Fibroblast of lung (primary cell): Measurements from ENCODE around the gene EFNA5.

Source experiments
- EZH2 ChIP-seq: IDR thresholded peaks from 2 replicates; pipeline ENCODE4 v1.5.1; 2012; ENCODE audit warnings: low read length, control low read depth, mild to moderate bottlenecking; ENCODE audit errors: missing control alignments
- TF ChIP-seq, protein P1 (sequence below), 2 donors: IDR thresholded peaks in 1 of 2; conservative IDR thresholded peaks in 1 of 2; 1 replicate in 1 of 2; 2 replicates in 1 of 2; pipeline ENCODE4 v1.5.1; 2011 to 2012; ENCODE audit warnings: low read length in 2 of 2, control low read depth in 1 of 2, inconsistent platforms in 1 of 2, low read depth in 1 of 2, mild to moderate bottlenecking in 1 of 2

DNA sequence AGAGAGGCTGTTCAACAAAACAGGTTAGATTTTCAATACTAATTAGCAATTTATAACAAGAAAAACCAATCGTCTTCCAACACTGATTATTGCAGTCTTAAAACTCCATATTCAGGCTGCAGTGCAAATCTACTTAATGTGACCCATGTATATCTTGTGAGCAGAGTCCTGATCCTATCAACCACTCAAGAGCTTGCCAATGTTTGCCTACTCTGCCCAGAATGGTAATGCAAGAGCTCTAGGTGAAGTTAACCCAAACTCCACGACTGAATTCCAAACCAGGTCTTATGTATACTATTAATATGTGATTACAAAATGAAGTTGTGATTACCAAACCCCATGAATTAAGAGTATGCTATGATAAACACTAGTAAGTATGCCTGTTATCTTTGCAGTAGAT, 17.1 kb downstream of the EFNA5 start:
- TF ChIP-seq, protein P1, sequence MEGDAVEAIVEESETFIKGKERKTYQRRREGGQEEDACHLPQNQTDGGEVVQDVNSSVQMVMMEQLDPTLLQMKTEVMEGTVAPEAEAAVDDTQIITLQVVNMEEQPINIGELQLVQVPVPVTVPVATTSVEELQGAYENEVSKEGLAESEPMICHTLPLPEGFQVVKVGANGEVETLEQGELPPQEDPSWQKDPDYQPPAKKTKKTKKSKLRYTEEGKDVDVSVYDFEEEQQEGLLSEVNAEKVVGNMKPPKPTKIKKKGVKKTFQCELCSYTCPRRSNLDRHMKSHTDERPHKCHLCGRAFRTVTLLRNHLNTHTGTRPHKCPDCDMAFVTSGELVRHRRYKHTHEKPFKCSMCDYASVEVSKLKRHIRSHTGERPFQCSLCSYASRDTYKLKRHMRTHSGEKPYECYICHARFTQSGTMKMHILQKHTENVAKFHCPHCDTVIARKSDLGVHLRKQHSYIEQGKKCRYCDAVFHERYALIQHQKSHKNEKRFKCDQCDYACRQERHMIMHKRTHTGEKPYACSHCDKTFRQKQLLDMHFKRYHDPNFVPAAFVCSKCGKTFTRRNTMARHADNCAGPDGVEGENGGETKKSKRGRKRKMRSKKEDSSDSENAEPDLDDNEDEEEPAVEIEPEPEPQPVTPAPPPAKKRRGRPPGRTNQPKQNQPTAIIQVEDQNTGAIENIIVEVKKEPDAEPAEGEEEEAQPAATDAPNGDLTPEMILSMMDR (conservative IDR thresholded peaks at IDR 0.05 in 1 of 2, IDR thresholded peaks at IDR 0.05 in 1 of 2; ENCODE audit: low read depth in 1 of 2, low read length in 2 of 2) = no peak
- no peak for TF ChIP-seq EZH2
